NB4 (cell line): ENCODE results near the gene DOCK6.

Source experiments
- CTCF ChIP-seq: IDR thresholded peaks from one replicate; pipeline ENCODE4 v1.5.1; 2012; ENCODE audit warnings: low read depth, low read length
- MAX ChIP-seq: IDR thresholded peaks from 2 replicates; pipeline ENCODE4 v1.6.1; 2011; ENCODE audit warnings: low read depth, low read length
- MYC ChIP-seq: IDR thresholded peaks from 2 replicates; pipeline ENCODE4 v1.6.1; 2011; ENCODE audit warnings: low read depth, low read length
- POLR2A ChIP-seq: IDR thresholded peaks from 2 replicates; pipeline ENCODE4 v1.6.1; 2011; ENCODE audit warnings: mild to moderate bottlenecking; ENCODE audit not compliant: insufficient read length; ENCODE audit errors: extremely low read depth

- TF ChIP-seq CTCF (no peak), POLR2A (no peak), MAX (no peak), MYC (no peak)
Measured at GRCh38 chr19:11230621-11231386, 31.5 kb downstream of the DOCK6 start.
